Lung (tissue), 12 donors: ENCODE data around the gene JAML. TPM values are rescaled to one million over a fixed set of nuclear protein-coding genes. Genes with fewer than 3 reads are reported as not detected.
A peak's percentile ranks its signal among the peaks of the same experiment; 100 is the strongest.

Experiments used
- ATAC-seq: fragments of 200-7000 bp; cut with Tn5 transposase; one replicate; pipeline ENCODE4 v1.9.1; 2020; ENCODE audit warnings: moderate number of reproducible peaks; ENCODE audit not compliant: insufficient read depth, low FRiP score
- DNase-seq, 3 donors: peaks; one replicate each; pipeline ENCODE4 v3.0.0-alpha.2; 2013 to 2017
- H3K27ac ChIP-seq, 2 donors: one replicate each; pipeline ENCODE4 v1.5.1; 2013; ENCODE audit warnings: mild to moderate bottlenecking in 2 of 2, moderate library complexity in 2 of 2, control low read depth in 1 of 2, inconsistent platforms in 1 of 2, low read depth in 1 of 2, low read length in 1 of 2
- H3K27me3 ChIP-seq, 3 donors: one replicate each; pipeline ENCODE4 v1.5.1; 2013; ENCODE audit warnings: low read length in 2 of 3; ENCODE audit not compliant: control insufficient read depth in 3 of 3, insufficient read depth in 3 of 3
- H3K36me3 ChIP-seq, 4 donors: one replicate each; pipeline ENCODE4 v1.5.1; 2013; ENCODE audit warnings: low read length in 4 of 4, mild to moderate bottlenecking in 1 of 4, moderate library complexity in 1 of 4; ENCODE audit not compliant: control insufficient read depth in 4 of 4, insufficient read depth in 4 of 4
- H3K4me1 ChIP-seq, 5 donors: one replicate each; pipeline ENCODE4 v1.5.1; 2013; ENCODE audit warnings: low read length in 5 of 5, mild to moderate bottlenecking in 2 of 5, moderate library complexity in 1 of 5; ENCODE audit not compliant: control insufficient read depth in 5 of 5, insufficient read depth in 5 of 5
- H3K4me3 ChIP-seq: one replicate; pipeline ENCODE4 v1.5.1; 2013; ENCODE audit warnings: mild to moderate bottlenecking, control low read depth, moderate library complexity
- H3K9ac ChIP-seq, 2 donors: one replicate each; pipeline ENCODE4 v1.5.1; 2013; ENCODE audit warnings: low read length in 2 of 2, control low read depth in 1 of 2; ENCODE audit not compliant: insufficient read depth in 1 of 2
- H3K9me3 ChIP-seq, 4 donors: one replicate each; pipeline ENCODE4 v1.5.1; 2013; ENCODE audit warnings: low read length in 3 of 4, mild to moderate bottlenecking in 1 of 4, moderate library complexity in 1 of 4; ENCODE audit not compliant: control insufficient read depth in 4 of 4, insufficient read depth in 3 of 4
- WGBS, 2 donors: extraction: QIAGEN DNeasy Blood & Tissue Kit; methylation state at CpG; one replicate each; pipeline ENCODE4 v1.1.7; 2013; 5-methylcytosine and 5-hydroxymethylcytosine counted together
- polyA plus RNA-seq, 2 donors: library from polyadenylated mRNA; stranded (reverse); fragments of 200-250 nt; gene quantifications; one replicate each; pipeline ENCODE4 v1.2.1, GENCODE V29; 2013
- total RNA-seq, 2 donors: library from RNA; depleted of rRNA in 1 of 2; stranded (reverse); fragments of >200 nt in 1 of 2; gene quantifications; one replicate each; pipeline ENCODE4 v1.2.1, GENCODE V29; 2014 to 2021
- TF ChIP-seq, protein P1 (sequence below): IDR thresholded peaks from 2 replicates; pipeline ENCODE4 v1.5.1; 2012; ENCODE audit warnings: mild to moderate bottlenecking; ENCODE audit errors: control extremely low read depth, extremely low read depth
- donor health status: control.
- donor health status: control.
- donor health status: Bipolar disorder and iron deficiency.
- donor health status: healthy.
- donor health status: DM: yes; HTN: yes; CAD: no.

Gene JAML
- total and polyA plus RNA-seq, 4 donors: 29.3 to 49.1 (median 35.4) TPM

DNA sequence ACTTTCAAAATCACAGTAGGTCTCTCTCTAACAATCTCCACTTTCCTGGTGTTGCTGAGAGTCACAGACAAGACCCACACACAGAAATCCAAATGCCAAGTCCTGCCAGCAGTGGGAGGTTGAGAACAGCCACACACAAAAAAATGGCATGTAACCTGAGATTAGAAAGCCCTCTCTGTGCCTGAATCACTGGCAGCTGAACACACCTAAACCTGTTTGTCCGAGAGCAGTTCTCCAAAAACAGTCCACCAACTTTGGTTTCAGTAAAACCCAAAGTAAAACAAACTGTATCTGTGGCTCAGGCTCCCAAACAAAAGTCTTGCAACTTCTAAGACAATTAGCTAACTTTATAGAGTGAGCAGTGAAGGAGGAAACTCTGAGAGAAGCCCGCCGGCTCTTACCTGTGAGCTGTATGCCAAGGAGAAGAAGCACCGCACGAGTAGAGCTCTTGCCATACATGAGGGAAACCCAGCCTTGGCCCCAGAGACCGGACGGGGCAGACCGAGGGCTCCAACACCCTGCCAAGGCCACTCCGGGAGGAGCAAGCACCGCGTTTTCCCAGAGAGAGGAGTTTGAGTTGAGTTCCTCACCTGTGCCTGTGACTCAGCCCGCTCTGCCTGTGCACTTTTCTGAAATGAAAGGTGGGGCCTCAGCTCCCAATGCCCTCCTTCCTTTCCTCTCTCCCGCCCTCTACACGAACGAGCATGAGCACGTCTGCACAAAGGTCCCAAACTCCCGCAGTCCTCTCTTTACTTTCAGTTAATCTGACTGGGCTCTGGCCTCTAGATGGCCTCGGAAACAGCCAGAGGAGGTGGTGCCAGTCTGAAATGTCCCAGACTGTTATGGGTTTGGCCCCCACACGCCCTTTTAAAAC, 39.1 kb upstream of the JAML start, which contains the start of gene MPZL2:
TSS of gene MPZL2 (minus strand) at position 603 of the 874 bp plus-strand sequence. CDS start at position 459, 144 bp downstream.
- ATAC-seq (peak; percentile 81), DNase-seq (peak; percentile 55 to 74 (median 63))
- H3K27ac ChIP-seq: peak within 1 kb of the TSS in 1 of 2 donors; percentile 72
- peaks cover 0 to 19% (median 12%) of the 10 kb centered on the region in 3 donors for H3K27me3 ChIP-seq
- TF ChIP-seq, protein P1, sequence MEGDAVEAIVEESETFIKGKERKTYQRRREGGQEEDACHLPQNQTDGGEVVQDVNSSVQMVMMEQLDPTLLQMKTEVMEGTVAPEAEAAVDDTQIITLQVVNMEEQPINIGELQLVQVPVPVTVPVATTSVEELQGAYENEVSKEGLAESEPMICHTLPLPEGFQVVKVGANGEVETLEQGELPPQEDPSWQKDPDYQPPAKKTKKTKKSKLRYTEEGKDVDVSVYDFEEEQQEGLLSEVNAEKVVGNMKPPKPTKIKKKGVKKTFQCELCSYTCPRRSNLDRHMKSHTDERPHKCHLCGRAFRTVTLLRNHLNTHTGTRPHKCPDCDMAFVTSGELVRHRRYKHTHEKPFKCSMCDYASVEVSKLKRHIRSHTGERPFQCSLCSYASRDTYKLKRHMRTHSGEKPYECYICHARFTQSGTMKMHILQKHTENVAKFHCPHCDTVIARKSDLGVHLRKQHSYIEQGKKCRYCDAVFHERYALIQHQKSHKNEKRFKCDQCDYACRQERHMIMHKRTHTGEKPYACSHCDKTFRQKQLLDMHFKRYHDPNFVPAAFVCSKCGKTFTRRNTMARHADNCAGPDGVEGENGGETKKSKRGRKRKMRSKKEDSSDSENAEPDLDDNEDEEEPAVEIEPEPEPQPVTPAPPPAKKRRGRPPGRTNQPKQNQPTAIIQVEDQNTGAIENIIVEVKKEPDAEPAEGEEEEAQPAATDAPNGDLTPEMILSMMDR: no peak
- WGBS, 2 donors: 4 to 10% methylated on average over 19 of the region's 19 CpGs
- peaks cover 0 to 7% (median 0%) of the 10 kb centered on the region in 5 donors for H3K4me1 ChIP-seq
- peak within 1 kb of the TSS; percentile 30 for H3K4me3 ChIP-seq
- no peaks in the 10 kb centered on the region for H3K36me3 ChIP-seq
- peak within 1 kb of the TSS; percentile 7 to 57 for H3K9ac ChIP-seq
- H3K9me3 ChIP-seq: peaks cover 0 to 2% (median 0%) of the 10 kb centered on the region in 4 donors

- Histone ChIP-seq H3K27ac (no peak overlapping the region), H3K4me1 (peaks cover 0 to 7% (median 0%) of the 10 kb centered on the region in 5 donors), H3K27me3 (peaks cover 0 to 19% (median 10%) of the 10 kb centered on the region in 3 donors), H3K9me3 (peaks cover 0 to 2% (median 0%) of the 10 kb centered on the region in 4 donors), H3K36me3 (peaks cover 0 to 1% (median 0%) of the 10 kb centered on the region in 4 donors), H3K4me3 (peak overlapping the region; percentile 30), H3K9ac (no peak overlapping the region)
- TF ChIP-seq, protein P1: no peak
- ATAC-seq (no peak), DNase-seq (no peak)
- 43 to 73% methylated on average over 4 of the region's 4 CpGs for WGBS, 2 donors
These were observed 38.3 kb upstream of the JAML start for GRCh38 chr11:118263112-118263511.

DNA sequence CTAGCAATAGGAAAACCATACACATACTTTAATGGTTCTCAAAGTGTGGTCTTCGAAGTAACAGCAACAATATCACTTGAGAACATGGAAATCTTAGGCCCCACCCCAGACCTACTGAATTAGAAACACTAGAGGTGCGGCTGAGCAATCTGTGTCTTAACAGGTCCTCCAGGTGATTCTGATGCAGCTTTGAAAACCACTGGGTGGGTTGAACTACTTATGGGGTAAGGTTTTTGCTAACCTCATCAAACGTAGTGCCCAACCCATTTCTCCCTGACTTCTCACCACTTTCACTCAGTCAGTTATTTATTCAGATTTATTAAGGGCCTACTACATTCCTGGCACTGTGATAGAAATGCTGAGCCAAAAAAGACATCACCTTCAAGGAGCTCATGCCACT, 35.5 kb upstream of the JAML start:
- TF ChIP-seq, protein P1: no peak
- H3K36me3 ChIP-seq: peaks cover 0 to 4% (median 0%) of the 10 kb centered on the region in 4 donors
- WGBS, 2 donors: 69 to 82% methylated on average over 3 of the region's 3 CpGs
- H3K27ac ChIP-seq: no peak overlapping the region
- no peak for ATAC-seq
- H3K27me3 ChIP-seq: peaks cover 0 to 13% (median 5%) of the 10 kb centered on the region in 3 donors
- no peak overlapping the region for H3K4me3 ChIP-seq
- H3K9me3 ChIP-seq: peaks cover 0 to 2% (median 0%) of the 10 kb centered on the region in 4 donors
- H3K4me1 ChIP-seq: peaks cover 0 to 7% (median 0%) of the 10 kb centered on the region in 5 donors
- DNase-seq: no peak
- H3K9ac ChIP-seq: no peak overlapping the region
